ENCODE results near the gene FBXW9. TPM values are rescaled to one million over a fixed set of nuclear protein-coding genes. Genes with fewer than 3 reads are reported as not detected.
"Not testable (repeated sequence)": the region's sequence is repeated elsewhere in the genome, so short reads cannot be mapped to it uniquely, and the experiment has no call there.

The FBXW9 gene
- total and polyA plus RNA-seq, 9 donors = 0.37 to 14.8 (median 5.2) TPM

DNA sequence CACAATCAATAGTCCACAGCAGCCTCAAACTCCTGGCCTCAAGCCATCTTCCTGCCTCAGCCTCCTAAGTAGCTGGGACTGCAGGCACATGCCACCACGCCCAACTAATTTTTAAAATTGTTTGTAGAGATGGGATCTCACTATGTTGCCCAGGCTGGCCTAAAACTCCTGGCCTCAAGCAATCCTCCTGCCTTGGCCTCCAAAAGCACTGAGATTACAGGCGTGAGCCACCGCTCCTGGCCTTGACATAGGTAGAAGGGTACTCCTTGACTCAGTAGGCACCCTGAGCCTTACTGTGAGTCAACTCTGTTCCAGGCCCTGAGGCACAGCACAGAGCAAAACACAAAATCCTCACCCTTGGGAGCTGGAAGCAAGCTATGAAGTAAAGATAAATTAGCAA is 19.5 kb upstream of the FBXW9 start:
- Histone ChIP-seq H3K36me3 (no peaks in the 10 kb centered on the region), H3K27ac (no peak overlapping the region), H3K27me3 (no peaks in the 10 kb centered on the region), H3K4me3 (no peak overlapping the region), H3K9me3 (no peaks in the 10 kb centered on the region), H3K4me1 (ENCODE audit: insufficient read depth) (peaks cover 4% of the 10 kb centered on the region)
- TF ChIP-seq POLR2A (IDR thresholded peaks at IDR 0.05) = no peak
- TF ChIP-seq, protein P1, sequence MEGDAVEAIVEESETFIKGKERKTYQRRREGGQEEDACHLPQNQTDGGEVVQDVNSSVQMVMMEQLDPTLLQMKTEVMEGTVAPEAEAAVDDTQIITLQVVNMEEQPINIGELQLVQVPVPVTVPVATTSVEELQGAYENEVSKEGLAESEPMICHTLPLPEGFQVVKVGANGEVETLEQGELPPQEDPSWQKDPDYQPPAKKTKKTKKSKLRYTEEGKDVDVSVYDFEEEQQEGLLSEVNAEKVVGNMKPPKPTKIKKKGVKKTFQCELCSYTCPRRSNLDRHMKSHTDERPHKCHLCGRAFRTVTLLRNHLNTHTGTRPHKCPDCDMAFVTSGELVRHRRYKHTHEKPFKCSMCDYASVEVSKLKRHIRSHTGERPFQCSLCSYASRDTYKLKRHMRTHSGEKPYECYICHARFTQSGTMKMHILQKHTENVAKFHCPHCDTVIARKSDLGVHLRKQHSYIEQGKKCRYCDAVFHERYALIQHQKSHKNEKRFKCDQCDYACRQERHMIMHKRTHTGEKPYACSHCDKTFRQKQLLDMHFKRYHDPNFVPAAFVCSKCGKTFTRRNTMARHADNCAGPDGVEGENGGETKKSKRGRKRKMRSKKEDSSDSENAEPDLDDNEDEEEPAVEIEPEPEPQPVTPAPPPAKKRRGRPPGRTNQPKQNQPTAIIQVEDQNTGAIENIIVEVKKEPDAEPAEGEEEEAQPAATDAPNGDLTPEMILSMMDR (IDR thresholded peaks at IDR 0.05) = no peak
- TF ChIP-seq EP300 (IDR thresholded peaks at IDR 0.05) = no peak
- intact Hi-C loops (cut with DNase I) = no loop called here
- 83 to 92% (median 91%) methylated on average over 3 of the region's 3 CpGs for WGBS, 3 donors
- DNase-seq = no peak

DNA sequence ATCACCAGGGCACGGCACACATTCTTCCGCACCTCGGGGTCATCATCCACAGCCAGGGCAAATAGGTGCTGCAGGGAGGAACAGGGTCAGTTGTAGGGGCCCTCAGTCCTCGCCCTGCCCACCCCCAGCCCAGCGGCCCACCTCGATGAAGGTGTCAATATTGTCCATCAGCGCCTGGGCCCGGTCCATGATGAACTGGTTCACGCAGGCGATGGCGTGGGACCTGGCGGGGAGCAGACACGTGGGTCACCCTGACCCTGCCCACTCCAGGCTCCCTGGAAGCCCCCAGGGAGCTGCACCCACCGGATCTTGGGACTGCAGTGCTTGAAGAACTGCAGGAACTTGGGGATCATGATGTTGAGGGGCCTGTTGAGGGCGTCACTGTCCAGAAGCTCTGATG is 18.7 kb upstream of the FBXW9 start:
- no peaks in the 10 kb centered on the region for H3K27me3 ChIP-seq
- H3K27ac ChIP-seq = no peak overlapping the region
- no peak overlapping the region for H3K4me3 ChIP-seq
- TF ChIP-seq, protein P1 (IDR thresholded peaks at IDR 0.05) = no peak
- TF ChIP-seq POLR2A (IDR thresholded peaks at IDR 0.05) (no peak), EP300 (IDR thresholded peaks at IDR 0.05) (no peak)
- 82 to 86% (median 84%) methylated on average over 15 of the region's 15 CpGs for WGBS, 3 donors
- intact Hi-C loops (cut with DNase I) = no loop called here
- H3K9me3 ChIP-seq = no peaks in the 10 kb centered on the region
- peaks cover under 1% of the 10 kb centered on the region for H3K4me1 ChIP-seq (ENCODE audit: insufficient read depth)
- DNase-seq = no peak
- H3K36me3 ChIP-seq = no peaks in the 10 kb centered on the region

DNA sequence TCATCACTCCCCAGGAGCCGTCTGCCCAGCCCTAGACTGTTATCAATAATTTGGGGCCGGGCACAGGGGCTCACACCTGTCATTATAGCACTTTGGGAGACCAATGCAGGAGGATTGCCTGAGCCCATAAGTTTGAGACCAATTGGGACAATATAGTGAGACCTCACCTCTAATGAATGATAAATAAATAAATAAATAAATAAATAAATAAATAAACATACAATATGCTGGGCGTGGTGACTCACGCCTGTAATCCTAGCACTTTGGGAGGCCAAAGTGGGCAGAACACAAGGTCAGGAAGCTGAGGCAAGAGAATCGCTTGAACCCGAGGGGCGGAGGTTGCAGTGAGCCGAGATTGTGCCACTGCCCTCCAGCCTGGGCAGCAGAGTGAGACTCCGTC is 16.9 kb upstream of the FBXW9 start:
- H3K27me3 ChIP-seq; intact Hi-C loops (cut with DNase I); H3K27ac ChIP-seq; H3K4me1 ChIP-seq (ENCODE audit: insufficient read depth); H3K36me3 ChIP-seq; DNase-seq; H3K4me3 ChIP-seq; H3K9me3 ChIP-seq: not testable (repeated sequence)
- WGBS, 3 donors = 91 to 95% (median 92%) methylated on average over 9 of the region's 9 CpGs

DNA sequence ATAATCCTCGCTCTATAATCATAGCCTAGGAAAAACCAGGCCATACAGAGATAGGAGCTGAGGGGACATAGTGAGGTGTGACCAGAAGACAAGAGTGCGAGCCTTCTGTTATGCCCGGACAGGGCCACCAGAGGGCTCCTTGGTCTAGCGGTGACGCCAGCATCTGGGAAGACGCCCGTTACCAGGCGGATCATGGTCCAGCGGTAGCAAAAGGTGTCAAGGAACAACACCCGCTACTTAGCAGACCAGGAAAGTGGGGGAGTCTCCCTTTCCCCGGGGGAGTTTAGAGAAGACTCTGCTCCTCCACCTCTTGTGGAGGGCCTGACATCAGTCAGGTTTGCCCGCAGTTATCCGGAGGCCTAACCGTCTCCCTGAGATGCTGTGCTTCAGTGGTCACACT is 15.6 kb upstream of the FBXW9 start:
- not testable (repeated sequence) for H3K27ac ChIP-seq

DNA sequence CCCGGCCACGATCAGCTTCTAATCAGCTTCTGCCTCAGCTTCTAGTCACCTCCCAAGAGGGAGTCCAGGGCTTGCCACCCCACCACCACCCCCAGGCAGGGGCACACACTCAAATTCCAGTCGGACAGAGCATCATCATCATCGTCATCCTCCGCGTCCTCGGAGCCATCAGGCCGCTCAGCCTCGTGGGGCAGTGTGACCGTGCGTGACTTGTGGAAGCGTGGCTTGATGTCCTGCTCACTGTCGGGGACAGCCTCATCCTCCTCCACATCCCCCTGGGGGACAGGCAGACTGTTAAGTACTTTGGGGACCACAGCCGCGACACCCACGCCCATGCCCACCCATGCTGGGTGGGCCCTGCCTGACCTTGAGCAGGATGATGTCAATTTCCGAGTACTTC is 14.8 kb upstream of the FBXW9 start:
- DNase-seq = no peak
- Histone ChIP-seq H3K4me1 (ENCODE audit: insufficient read depth) (no peaks in the 10 kb centered on the region), H3K27ac (no peak overlapping the region), H3K27me3 (no peaks in the 10 kb centered on the region), H3K36me3 (no peaks in the 10 kb centered on the region), H3K4me3 (no peak overlapping the region), H3K9me3 (no peaks in the 10 kb centered on the region)
- 87 to 89% (median 87%) methylated on average over 17 of the region's 17 CpGs for WGBS, 3 donors
- TF ChIP-seq, protein P1 (IDR thresholded peaks at IDR 0.05) = no peak
- no peak for TF ChIP-seq POLR2A (IDR thresholded peaks at IDR 0.05)
- no peak for TF ChIP-seq EP300 (IDR thresholded peaks at IDR 0.05)
- intact Hi-C loops (cut with DNase I) = no loop called here

More for the DNA sequence above, 15.6 kb upstream of the FBXW9 start:
- H3K9me3 ChIP-seq; H3K4me1 ChIP-seq (ENCODE audit: insufficient read depth); H3K36me3 ChIP-seq; H3K4me3 ChIP-seq; intact Hi-C loops (cut with DNase I); H3K27me3 ChIP-seq: not testable (repeated sequence)
- peak in 2 of 5 donors; percentile 50 to 64 for DNase-seq
- 37 to 41% (median 40%) methylated on average over 11 to 12 of the region's 14 CpGs for WGBS, 3 donors

DNA sequence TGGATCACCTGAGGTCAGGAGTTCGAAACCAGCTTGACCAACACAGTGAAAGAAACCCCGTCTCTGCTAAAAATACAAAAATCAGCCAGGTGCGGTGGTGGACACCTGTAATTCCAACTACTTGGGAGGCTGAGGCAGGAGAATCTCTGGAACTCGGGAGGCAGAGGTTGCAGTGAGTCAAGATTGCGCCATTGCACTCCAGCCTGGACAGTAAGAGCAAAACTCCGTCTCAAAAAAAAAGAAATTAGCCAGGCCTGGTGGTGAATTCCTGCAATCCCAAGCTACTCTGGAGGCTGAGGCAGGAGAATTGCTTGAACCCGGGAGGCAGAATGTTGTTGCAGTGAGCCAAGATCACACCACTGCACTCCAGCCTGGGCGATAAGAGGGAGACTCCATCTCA is 12.2 kb upstream of the FBXW9 start:
- Histone ChIP-seq H3K27ac (no peak overlapping the region), H3K9me3 (no peaks in the 10 kb centered on the region), H3K36me3 (no peaks in the 10 kb centered on the region), H3K27me3 (no peaks in the 10 kb centered on the region), H3K4me1 (ENCODE audit: insufficient read depth) (no peaks in the 10 kb centered on the region), H3K4me3 (no peak overlapping the region)
- 89 to 93% (median 92%) methylated on average over 8 of the region's 8 CpGs for WGBS, 3 donors
- TF ChIP-seq, protein P1 (IDR thresholded peaks at IDR 0.05) = no peak
- TF ChIP-seq POLR2A (IDR thresholded peaks at IDR 0.05) = no peak
- no peak for TF ChIP-seq EP300 (IDR thresholded peaks at IDR 0.05)
- intact Hi-C loops (cut with DNase I) = no loop called here
- no peak for DNase-seq
